IPS-NIHi7 (cell line): ENCODE data around the gene TTLL1.
"Not testable (repeated sequence)": the region's sequence is repeated elsewhere in the genome, so short reads cannot be mapped to it uniquely, and the experiment has no call there.

Source experiments
- DNase-seq: peaks from one replicate; pipeline ENCODE4 v3.0.0; 2012; ENCODE audit warnings: mixed read lengths; ENCODE audit errors: extremely low spot score

TTLL1 gene

GRCh38 chr22:43066844-43067385, 22.3 kb downstream of the TTLL1 start:
- DNase-seq: no peak

- DNase-seq: no peak
Measured at GRCh38 chr22:43066134-43066533, 23.1 kb downstream of the TTLL1 start.

DNA sequence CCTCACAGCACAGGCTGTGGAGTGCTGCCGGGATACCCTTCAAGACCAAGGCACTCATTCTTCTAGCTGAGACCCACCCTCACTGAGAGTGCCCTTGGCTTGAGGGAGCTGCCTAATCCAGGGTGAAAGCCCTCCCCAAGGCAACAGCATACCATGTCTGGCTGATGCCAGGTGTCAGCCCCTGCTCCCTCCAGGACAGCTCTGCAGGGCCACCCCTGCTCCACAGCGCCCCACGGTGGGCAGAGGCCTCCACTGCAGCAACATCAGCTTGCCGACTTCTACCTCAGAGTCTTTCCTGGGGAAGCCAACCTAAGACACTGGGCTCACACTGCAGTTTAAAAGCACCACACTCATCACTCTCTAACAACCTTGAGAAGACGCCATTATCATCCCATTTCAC, 29.0 kb downstream of the TTLL1 start:
- DNase-seq: peak; percentile 91

GRCh38 chr22:43057641-43058040, 31.6 kb downstream of the TTLL1 start:
- no peak for DNase-seq

GRCh38 chr22:43053176-43053575, 36.0 kb downstream of the TTLL1 start:
- peak; percentile 66 for DNase-seq

- DNase-seq: peak; percentile 88
Measured at GRCh38 chr22:43050995-43051394, 38.2 kb downstream of the TTLL1 start.

GRCh38 chr22:43047605-43048004, 41.6 kb downstream of the TTLL1 start:
- DNase-seq: no peak

DNA sequence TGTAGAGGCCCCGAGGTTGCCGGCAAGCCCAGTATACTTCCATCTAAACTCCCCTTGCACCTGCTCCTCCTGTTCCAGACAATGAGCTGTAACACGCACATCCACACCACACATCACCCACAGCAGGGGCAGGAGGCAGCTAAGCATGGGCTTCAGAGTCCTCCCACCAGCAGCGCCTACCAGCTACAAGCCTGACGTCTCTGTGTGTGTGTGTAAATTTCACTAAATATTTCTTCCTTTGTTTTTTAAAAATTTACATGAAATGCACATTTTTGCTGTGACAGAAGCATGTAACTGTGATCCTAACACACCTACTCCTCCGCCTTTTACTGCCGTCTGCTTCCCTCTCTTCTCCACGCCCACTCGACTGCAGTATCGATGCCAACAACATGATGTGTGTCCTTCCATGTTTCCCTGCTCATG, 44.9 kb downstream of the TTLL1 start:
- DNase-seq: no peak

DNA sequence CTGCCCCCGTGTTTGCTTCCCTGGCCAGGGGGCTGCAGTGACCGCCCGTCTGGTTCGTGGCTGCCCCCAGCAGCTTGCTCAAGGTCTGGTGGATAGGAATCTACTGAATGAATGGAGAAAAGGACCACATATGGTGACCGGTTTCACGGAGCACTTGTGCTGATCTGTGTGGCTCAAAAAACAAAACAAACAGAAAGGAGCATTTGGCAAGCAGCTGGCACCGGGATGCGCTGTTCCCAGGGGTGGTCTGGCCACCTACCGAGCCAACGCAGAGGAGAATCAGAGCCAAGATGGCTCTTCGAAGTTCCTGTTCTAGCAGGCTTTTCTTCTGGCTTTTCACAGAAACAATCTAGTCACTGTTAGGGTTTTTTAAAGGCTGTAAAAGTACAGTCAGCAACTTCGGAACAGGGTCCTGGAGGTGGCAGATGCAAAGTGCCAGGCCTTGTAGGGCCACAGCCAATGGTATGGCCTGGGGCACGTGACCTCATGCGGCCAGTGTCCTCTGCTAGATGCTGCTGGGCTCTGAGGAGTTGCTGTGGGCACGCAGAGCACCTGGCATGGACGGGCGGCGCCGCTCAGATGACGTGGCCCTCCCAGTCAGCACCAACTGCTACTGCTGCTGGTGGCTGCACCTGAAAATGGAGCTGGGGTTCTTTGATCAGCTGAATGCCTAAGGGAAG, 47.0 kb downstream of the TTLL1 start:
- DNase-seq: no peak

- DNase-seq: peak; percentile 37
Measured at GRCh38 chr22:43039800-43040199, 49.4 kb downstream of the TTLL1 start.

- DNase-seq: no peak
Measured at GRCh38 chr22:43038325-43038724, 50.9 kb downstream of the TTLL1 start.

DNA sequence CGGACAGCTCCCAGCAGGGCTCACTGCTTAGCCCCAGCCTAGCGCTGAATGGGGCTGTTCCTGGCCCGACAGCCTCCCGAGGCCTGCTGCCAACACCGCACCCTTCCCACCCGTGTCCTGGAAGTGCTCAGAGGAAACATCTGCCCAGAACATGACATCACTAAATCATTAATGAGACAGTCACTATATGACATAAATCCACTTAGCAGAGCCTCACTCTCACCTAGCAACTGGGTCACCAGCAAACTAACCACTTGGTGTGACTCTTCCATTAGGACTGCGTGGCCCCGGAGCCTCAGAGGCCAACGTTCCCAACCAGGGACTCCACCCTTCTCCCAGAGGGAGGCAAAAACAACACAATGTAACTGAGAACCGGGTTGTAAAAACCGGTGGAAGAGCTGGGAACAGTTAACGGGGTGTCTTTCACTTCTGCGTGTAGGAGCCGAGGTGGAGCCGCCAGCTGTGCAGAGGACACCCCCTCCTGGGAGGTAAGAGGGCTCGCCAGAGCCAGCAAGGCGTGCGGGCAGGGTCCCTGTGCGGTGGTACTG, 52.8 kb downstream of the TTLL1 start:
- DNase-seq: no peak

GRCh38 chr22:43035250-43035649, 53.9 kb downstream of the TTLL1 start:
- no peak for DNase-seq

- no peak for DNase-seq
Measured at GRCh38 chr22:43031617-43032016, 57.6 kb downstream of the TTLL1 start.

- no peak for DNase-seq
Measured at GRCh38 chr22:43018615-43019014, 70.6 kb downstream of the TTLL1 start.

GRCh38 chr22:43017525-43018460, 71.4 kb downstream of the TTLL1 start:
- no peak for DNase-seq

GRCh38 chr22:43016150-43016549, 73.0 kb downstream of the TTLL1 start:
- DNase-seq: not testable (repeated sequence)

DNA sequence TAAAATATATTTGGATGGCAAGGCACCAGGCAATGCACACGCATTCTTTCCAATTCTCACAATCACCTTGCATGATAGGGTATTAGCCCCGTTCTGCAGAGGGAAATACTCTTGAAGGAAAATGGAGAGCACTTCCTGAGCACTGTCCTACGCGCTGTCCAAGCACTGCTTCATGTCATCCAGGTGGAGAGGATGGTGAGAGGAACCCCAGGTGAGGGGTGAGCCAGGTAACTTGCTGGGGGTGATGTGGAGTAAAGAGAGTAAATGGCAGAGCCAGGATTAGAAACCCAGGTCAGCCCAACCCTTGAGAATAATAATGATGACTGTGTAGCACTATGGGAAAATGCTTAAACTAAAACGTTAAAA, 73.5 kb downstream of the TTLL1 start:
- DNase-seq: no peak

DNA sequence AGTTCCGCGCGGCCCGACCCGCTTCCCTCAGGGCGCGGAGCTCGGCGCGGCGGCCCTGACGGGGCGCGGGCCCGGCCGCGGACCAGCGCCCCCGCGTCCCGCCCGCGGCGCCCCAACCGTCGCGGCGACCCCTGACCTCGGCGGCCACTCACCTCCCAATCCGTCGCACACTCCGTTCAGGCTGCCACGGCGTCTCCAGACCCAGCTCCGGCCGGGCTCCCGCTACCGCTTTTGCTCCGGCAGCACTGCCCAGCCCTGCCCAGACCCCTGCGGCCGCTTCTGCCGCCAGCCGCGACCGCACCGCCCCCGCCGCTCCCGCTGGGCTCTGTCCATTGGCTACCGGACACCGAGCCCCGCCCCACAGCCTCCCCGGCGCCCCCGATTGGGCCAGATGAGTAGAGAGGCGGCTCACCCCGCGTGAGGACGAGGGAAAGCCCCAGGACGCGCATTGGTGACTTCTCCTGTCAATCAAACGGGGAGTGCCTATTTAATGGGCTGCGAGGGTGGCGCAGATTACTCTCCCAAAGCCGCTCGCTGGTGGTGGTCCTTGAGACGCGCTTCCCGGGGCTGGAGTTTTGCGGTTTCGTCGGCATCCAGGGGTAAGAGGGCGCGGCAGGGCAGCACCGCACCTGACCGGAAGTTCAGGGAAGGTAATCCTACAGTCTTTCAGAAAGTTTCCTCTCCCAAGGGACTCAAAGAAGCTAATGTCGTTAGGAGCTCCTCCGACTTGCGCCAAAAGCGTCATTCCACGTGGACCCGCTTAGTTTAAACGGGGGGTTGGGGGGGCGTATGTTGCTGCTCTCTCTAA, 74.1 kb downstream of the TTLL1 start, which contains the start of gene PACSIN2:
Gene PACSIN2 (minus strand): TSS at position 281 of the 808 bp plus-strand sequence. CDS start 103,069 bp downstream, outside the sequence.
- peak; percentile 100 for DNase-seq

DNA sequence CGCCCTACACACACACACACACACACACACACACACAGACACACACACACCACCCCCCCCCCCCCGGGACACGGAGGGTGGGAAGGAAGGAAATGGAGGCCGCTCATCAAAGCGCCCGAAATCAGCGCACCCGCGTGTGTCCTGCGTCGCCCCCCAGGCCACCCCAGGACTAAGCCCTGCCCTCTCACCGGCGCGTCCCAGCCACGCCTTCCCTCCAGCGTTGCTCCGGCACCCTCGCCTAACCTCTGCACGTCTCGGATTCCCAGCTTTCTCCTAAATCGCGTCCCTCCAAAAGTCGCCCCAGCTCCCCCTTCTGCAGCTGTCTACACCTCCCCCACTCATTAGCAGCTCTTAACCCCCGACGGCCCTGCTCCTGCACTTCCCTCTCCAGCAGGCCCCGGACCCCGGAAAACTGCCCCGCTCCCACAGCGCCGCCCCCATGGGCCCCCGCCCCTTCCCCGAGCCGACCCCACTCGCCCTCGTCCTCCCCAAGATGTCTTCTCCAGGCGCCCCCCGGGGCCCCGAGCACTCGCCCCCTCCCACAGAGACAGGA, 74.8 kb downstream of the TTLL1 start:
- DNase-seq: peak; percentile 42
